Measurements from ENCODE around the gene SLC13A2.

DNA sequence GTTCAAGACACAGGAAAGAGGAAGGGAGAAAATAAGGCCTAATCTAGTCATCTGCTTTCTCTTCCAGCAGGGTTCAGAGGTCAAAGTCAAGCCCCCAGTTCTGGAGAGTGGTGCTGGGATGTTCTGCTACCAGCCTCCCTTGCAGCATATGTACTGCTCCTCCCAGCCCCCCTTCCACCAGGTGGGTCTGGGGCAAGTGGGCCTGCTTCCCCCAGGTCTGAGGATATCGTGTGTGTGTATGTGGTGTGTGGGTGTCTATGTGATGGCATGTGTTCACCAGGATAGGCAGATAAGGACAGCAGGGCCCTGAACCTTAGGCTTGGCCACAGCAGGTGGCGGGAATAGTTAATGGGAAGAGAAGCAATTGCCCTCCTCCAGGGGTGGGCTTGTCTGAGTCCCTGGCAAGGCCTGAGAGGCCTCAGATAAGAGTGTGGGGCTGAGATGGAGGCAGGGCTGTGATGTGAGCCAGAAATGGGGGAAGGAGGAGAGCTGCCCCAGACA is 53.8 kb downstream of the SLC13A2 start:
- TF ChIP-seq POLR2A (IDR thresholded peaks at IDR 0.05): no peak
- TF ChIP-seq, protein P1, sequence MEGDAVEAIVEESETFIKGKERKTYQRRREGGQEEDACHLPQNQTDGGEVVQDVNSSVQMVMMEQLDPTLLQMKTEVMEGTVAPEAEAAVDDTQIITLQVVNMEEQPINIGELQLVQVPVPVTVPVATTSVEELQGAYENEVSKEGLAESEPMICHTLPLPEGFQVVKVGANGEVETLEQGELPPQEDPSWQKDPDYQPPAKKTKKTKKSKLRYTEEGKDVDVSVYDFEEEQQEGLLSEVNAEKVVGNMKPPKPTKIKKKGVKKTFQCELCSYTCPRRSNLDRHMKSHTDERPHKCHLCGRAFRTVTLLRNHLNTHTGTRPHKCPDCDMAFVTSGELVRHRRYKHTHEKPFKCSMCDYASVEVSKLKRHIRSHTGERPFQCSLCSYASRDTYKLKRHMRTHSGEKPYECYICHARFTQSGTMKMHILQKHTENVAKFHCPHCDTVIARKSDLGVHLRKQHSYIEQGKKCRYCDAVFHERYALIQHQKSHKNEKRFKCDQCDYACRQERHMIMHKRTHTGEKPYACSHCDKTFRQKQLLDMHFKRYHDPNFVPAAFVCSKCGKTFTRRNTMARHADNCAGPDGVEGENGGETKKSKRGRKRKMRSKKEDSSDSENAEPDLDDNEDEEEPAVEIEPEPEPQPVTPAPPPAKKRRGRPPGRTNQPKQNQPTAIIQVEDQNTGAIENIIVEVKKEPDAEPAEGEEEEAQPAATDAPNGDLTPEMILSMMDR (IDR thresholded peaks at IDR 0.05): no peak

Data from right lobe of liver (tissue), 4 donors.